HL-60/S4 (cell line): Measurements from ENCODE around the gene HIVEP1.
"Not testable (repeated sequence)": the region's sequence is repeated elsewhere in the genome, so short reads cannot be mapped to it uniquely, and the experiment has no call there.

Experiments used
- in situ Hi-C: fragments of 300-500 bp; cut with MboI; formaldehyde crosslinking; loops from 2 replicates; pipeline ENCODE4 v1.14.3; 2022; ENCODE audit warnings: low sequenced_read_pairs

The HIVEP1 gene

DNA sequence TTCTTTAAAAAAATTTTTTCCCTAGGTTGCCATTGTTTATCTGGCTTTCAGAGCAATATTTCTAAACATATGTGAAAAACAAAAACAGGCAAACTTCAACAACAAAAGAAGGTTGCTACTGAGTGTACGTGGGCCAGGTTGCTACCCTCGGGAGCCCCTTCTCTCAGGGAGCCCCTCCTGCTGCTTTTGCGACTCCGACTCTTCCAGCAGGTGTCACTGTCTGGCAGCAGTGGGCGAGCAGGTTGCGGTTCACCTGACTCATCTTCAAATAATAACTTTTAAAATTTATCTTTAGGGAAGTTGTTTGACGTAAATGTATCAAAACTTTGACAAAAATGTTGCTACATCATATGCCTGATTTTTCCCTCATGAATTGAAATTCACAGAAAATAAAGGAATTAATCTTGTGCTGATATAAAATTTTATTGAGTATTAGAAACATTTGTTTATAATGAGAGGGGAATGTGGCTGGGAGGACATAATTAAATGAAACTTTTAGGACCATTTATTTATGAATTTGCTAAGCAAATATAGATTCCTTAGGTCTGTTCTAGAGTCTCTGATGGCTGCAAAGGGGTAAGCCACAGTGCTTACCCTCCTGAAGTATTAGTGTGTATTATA is 138.8 kb downstream of the HIVEP1 start:
- in situ Hi-C loops: no loop called here

GRCh38 chr6:12151433-12151820 is 139.3 kb downstream of the HIVEP1 start:
- in situ Hi-C loops: no loop called here

GRCh38 chr6:12152023-12152970 is 140.2 kb downstream of the HIVEP1 start:
- in situ Hi-C loops: no loop called here

GRCh38 chr6:12155769-12156168 is 143.7 kb downstream of the HIVEP1 start:
- in situ Hi-C loops: not testable (repeated sequence)

- in situ Hi-C loops: no loop called here
Measured at GRCh38 chr6:12158686-12159415, 146.7 kb downstream of the HIVEP1 start.

DNA sequence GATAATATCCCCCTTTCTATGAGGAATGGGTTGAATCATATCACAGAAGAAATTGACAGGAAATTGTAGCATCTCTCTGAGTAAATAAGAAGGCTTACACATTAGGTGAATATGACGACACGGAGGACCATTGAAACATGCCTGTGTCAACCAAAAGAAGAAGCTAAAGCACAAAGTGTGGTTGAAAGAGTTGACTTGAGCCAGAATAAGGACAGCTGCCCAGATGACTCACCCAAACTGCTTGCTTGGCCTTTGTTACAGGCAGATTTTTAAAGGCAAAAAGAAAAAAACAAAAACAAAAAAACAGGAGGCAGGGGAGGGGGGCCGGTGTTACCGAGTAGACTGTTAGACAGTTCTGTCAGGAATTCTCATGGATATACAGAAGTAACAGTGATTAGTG is 148.2 kb downstream of the HIVEP1 start:
- in situ Hi-C loops: no loop called here

GRCh38 chr6:12162213-12162612 is 150.1 kb downstream of the HIVEP1 start:
- in situ Hi-C loops: no loop called here

DNA sequence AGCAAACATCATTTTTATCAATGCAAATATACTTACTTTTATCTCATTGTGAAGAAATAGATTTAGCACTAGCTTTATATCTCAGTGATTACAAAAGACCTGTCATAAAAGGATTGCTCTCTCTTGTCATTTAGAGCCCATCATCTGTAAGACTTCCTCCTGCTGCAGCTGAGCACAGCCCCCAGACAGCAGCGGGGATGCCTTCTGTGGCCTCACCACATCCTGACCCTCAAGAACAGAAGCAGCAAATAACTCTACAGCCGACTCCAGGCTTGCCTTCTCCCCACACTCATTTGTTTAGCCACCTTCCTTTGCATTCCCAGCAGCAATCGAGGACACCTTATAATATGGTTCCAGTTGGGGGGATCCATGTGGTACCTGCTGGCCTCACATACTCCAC is 151.0 kb downstream of the HIVEP1 start:
- in situ Hi-C loops: no loop called here

- in situ Hi-C loops: no loop called here
Measured at GRCh38 chr6:12163744-12164507, 151.8 kb downstream of the HIVEP1 start.

DNA sequence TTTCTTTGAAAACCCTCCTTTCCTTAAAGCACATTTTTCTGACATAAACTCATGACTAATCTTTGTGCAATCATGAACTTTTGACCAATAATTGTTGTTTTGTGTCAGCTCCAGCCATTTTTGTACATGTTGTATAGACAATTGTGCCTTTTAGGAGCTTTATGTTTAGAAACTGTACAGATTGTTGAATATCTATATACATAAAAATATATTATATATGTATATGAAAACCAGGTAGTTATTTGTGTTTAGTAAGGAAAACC is 152.3 kb downstream of the HIVEP1 start:
- in situ Hi-C loops: no loop called here

- in situ Hi-C loops: no loop called here
Measured at GRCh38 chr6:12165297-12165696, 153.2 kb downstream of the HIVEP1 start.

GRCh38 chr6:12165722-12166280 is 153.7 kb downstream of the HIVEP1 start:
- in situ Hi-C loops: no loop called here

DNA sequence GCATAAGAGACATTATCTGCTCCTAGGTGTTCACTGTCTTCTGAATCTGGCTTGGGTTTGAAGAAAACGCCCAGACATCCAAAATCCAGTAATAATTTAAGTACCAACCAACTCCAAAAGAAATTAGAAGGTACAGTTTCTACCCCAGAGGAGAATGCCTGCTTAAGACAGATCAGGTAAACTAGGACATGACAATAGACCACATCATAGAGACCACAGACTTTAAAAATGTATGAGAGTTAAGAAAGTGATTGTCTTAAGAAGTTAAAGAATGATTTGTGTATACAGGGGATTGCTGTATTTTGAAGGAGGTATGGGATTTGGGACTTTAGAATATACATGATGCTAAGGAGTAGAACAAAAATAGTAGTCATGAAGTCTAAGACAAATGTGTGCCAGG is 157.3 kb downstream of the HIVEP1 start:
- in situ Hi-C loops: no loop called here

- in situ Hi-C loops: no loop called here
Measured at GRCh38 chr6:12170351-12171092, 158.4 kb downstream of the HIVEP1 start.

- in situ Hi-C loops: no loop called here
Measured at GRCh38 chr6:12171717-12172116, 159.6 kb downstream of the HIVEP1 start.

DNA sequence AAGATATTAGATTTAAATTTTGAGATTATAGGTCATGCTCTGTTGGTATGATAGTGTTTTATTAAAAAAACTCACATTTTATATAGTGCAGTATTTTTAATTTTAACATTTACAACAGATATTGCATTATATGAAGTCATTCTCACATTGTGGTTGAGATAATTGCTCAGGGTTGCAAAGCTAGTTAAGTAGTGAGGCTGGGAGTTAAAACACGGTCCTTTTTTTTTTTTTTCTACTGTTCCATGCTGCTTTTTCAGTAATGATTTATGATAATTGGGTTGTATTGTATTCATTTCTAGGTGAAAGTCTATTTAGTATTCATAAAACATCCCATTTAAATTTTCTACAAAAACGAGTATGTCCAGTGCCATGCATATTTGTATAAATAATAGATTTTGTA is 160.5 kb downstream of the HIVEP1 start:
- in situ Hi-C loops: no loop called here

DNA sequence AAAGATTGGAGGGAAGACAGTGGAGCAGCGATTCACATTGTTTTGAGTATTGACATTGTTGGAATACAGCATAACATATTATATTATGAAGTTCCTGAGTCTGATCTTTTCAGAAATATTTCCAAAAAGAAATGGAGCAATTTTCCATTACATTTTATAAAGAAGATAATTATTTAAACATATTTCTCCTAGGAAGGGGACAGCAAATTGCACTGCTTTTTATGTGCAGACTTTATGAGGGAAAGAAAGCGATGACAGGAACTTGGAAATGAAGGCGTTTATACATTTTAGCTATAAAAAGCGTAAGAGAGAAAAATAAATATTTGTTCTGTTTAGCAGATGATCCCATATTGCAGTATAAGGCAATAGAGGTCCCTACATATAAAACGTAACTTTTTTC is 161.1 kb downstream of the HIVEP1 start:
- in situ Hi-C loops: no loop called here

GRCh38 chr6:12173661-12174060 is 161.5 kb downstream of the HIVEP1 start:
- in situ Hi-C loops: no loop called here

GRCh38 chr6:12174878-12175277 is 162.8 kb downstream of the HIVEP1 start:
- in situ Hi-C loops: no loop called here

GRCh38 chr6:12175626-12176025 is 163.5 kb downstream of the HIVEP1 start:
- in situ Hi-C loops: no loop called here
